Measurements from ENCODE around the gene LSAMP. TPM values are rescaled to one million over a fixed set of nuclear protein-coding genes. Genes with fewer than 3 reads are reported as not detected.

Gene LSAMP
- total RNA-seq, 1 donor from 2014 or later = not detected

GRCh38 chr3:115913069-115913686 is 532.1 kb downstream of the LSAMP start:
- H3K4me3 Mint-ChIP-seq = no peak overlapping the region
- H3K9me3 Mint-ChIP-seq = no peaks in the 10 kb centered on the region
- intact Hi-C loops (cut with micrococcal nuclease) = no loop called here
- no peak for DNase-seq
- H3K36me3 Mint-ChIP-seq (ENCODE audit: low read depth) = no peaks in the 10 kb centered on the region
- no peaks in the 10 kb centered on the region for H3K4me1 Mint-ChIP-seq
- no peaks in the 10 kb centered on the region for H3K27me3 Mint-ChIP-seq
- no peak overlapping the region for H3K27ac Mint-ChIP-seq

DNA sequence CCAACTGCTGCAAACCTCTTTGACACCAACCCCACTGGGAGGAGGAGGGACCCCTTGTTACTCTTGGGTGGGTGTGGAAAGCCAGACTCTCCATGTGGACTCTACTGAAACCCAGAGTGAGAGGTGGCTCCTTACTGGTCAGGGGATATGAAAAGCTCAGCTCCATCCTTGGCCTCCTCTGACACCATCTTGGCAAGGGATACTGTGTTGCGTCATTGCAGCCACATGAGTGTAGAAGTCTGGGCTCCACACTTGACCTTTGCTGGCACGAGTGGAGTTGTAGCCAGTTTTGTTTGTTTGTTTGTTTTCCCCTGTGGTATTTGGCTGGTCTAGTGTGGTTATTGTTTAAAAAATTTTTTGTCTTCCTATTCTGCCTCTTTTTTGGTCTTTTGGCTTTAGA is 532.9 kb downstream of the LSAMP start:
- no peak overlapping the region for H3K4me3 Mint-ChIP-seq
- DNase-seq = no peak
- no peaks in the 10 kb centered on the region for H3K9me3 Mint-ChIP-seq
- no peak overlapping the region for H3K27ac Mint-ChIP-seq
- intact Hi-C loops (cut with micrococcal nuclease) = no loop called here
- no peaks in the 10 kb centered on the region for H3K4me1 Mint-ChIP-seq
- H3K36me3 Mint-ChIP-seq (ENCODE audit: low read depth) = no peaks in the 10 kb centered on the region
- no peaks in the 10 kb centered on the region for H3K27me3 Mint-ChIP-seq

DNA sequence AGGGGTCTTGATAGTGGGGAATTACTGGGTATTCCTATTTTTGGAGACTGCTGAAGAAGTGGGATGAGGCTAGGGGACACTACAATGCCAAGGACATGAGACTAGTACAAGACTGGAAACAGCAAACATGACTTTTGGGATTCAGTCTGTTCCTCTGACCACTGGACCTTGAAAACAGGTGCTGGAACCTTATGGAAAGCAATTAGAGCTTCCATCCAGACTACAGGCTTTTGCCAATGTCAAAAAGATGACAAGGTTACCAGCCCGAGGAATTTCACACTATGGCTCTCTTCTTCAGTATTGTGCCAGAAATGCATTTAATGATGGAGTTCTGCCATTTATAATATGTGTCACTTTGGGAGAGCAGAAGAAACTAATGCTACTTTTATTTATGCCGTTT is 539.4 kb downstream of the LSAMP start:
- Mint-ChIP-seq H3K27ac (no peak overlapping the region), H3K9me3 (no peaks in the 10 kb centered on the region)

GRCh38 chr3:115903843-115904242 is 541.4 kb downstream of the LSAMP start:
- no peaks in the 10 kb centered on the region for H3K4me1 Mint-ChIP-seq
- H3K36me3 Mint-ChIP-seq (ENCODE audit: low read depth) = no peaks in the 10 kb centered on the region
- DNase-seq = no peak
- no peak overlapping the region for H3K4me3 Mint-ChIP-seq
- intact Hi-C loops (cut with micrococcal nuclease) = no loop called here
- H3K27me3 Mint-ChIP-seq = peaks cover 3% of the 10 kb centered on the region
- no peak overlapping the region for H3K27ac Mint-ChIP-seq
- no peaks in the 10 kb centered on the region for H3K9me3 Mint-ChIP-seq

More for the DNA sequence above, 539.4 kb downstream of the LSAMP start:
- Mint-ChIP-seq H3K27me3 (peaks cover 3% of the 10 kb centered on the region), H3K4me3 (no peak overlapping the region), H3K4me1 (no peaks in the 10 kb centered on the region), H3K36me3 (ENCODE audit: low read depth) (no peaks in the 10 kb centered on the region)
- intact Hi-C loops (cut with micrococcal nuclease) = no loop called here
- DNase-seq = no peak

DNA sequence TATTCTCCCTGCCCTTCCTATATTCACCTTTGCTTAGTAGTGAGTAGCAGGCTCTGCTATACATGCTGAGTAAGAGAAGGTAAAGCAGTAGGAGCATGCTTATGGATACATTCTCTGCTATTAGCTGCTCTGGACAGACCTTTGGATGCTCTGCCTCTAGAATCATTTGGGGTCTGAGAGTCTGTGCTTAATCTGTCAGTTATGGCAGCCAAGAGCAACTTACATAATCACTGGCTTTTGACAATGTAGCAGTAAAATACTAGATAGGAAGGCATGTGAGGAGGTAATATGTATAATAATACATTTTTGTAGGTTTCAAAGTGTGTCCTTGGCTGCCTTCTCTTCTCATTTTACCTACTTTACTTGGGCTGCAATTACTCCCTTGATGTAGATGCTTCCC is 544.3 kb downstream of the LSAMP start:
- peaks cover 3% of the 10 kb centered on the region for H3K27me3 Mint-ChIP-seq
- H3K27ac Mint-ChIP-seq = no peak overlapping the region
- intact Hi-C loops (cut with micrococcal nuclease) = no loop called here
- H3K4me3 Mint-ChIP-seq = no peak overlapping the region
- H3K36me3 Mint-ChIP-seq (ENCODE audit: low read depth) = no peaks in the 10 kb centered on the region
- no peaks in the 10 kb centered on the region for H3K9me3 Mint-ChIP-seq
- H3K4me1 Mint-ChIP-seq = no peaks in the 10 kb centered on the region
- DNase-seq = no peak

- intact Hi-C loops (cut with micrococcal nuclease) = no loop called here
- H3K27me3 Mint-ChIP-seq = peaks cover 3% of the 10 kb centered on the region
Measured at GRCh38 chr3:115899535-115899934, 545.8 kb downstream of the LSAMP start.

DNA sequence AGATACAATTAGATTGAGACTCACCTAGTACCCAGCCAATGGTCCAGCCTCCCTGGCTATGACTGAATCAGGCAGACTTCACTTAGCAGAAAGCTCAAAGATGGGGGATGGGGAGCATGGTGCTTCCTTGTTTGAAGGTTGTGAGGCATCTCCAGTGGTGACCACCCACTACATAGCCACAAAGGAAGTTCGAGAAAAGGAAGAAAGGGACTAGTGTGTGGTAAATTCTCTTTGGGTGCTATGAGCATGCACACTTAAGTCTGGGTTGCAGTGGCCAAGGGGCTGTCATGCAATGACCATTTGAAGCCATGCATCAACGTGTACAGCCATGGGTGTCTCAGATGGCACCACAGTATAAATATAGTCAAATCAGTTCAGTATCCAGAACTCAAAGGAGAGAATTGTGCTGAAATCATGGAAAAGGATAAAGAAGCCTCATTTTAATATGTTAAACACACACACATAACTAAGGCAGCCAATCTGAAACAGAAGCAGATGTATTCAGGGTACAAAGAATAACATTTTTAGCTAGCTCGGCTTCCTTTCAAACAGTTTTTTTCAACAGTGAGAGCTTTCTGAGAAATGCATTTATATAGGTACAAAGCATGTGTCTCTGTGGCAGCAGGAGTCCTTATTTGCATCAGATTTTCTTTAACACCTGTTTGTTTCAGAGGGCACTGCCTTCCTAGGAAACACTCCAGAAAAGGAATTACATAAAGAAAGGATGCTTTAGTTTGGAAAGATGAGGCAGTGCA is 546.5 kb downstream of the LSAMP start:
- Mint-ChIP-seq H3K4me3 (no peak overlapping the region), H3K27ac (no peak overlapping the region), H3K9me3 (no peaks in the 10 kb centered on the region), H3K27me3 (peaks cover 3% of the 10 kb centered on the region), H3K36me3 (ENCODE audit: low read depth) (no peaks in the 10 kb centered on the region), H3K4me1 (no peaks in the 10 kb centered on the region)
- intact Hi-C loops (cut with micrococcal nuclease) = no loop called here
- no peak for DNase-seq

More at GRCh38 chr3:115899535-115899934, 545.8 kb downstream of the LSAMP start:
- Mint-ChIP-seq H3K4me3 (no peak overlapping the region), H3K9me3 (no peaks in the 10 kb centered on the region), H3K27ac (no peak overlapping the region), H3K36me3 (ENCODE audit: low read depth) (no peaks in the 10 kb centered on the region), H3K4me1 (no peaks in the 10 kb centered on the region)
- no peak for DNase-seq

DNA sequence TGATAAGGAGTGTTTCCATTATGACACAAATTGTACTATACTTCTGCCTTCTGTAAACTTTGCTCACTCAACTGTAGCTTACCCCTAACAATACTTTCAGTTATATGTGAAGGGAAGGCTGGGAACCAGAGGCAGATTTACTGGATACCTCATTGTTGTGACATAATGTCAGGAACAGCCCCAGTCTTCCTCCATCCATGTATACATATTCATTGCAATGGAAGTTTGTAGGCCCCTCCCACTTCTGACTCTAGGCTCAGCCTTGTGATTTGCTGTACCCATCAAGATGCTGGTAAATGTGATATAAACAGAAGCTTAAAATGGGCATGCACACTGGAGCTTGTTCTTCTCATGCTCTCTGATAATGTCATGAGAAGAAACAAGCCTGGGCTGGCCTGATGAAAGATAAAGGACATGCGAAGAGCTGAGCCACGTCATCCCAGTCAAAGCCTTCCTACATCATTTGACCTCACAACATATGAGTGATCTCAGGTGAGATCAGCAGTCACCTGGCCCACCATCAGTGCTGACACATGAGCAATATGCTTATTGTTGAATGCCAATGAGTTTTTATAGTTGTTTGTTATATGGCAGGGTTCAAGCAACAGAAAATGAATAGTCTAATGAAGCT is 554.2 kb downstream of the LSAMP start:
- H3K4me1 Mint-ChIP-seq = no peaks in the 10 kb centered on the region
- no peak overlapping the region for H3K27ac Mint-ChIP-seq
- no peak overlapping the region for H3K4me3 Mint-ChIP-seq
- no peaks in the 10 kb centered on the region for H3K36me3 Mint-ChIP-seq (ENCODE audit: low read depth)
- DNase-seq = no peak
- no peaks in the 10 kb centered on the region for H3K9me3 Mint-ChIP-seq
- intact Hi-C loops (cut with micrococcal nuclease) = no loop called here
- no peaks in the 10 kb centered on the region for H3K27me3 Mint-ChIP-seq

GRCh38 chr3:115890579-115890978 is 554.7 kb downstream of the LSAMP start:
- intact Hi-C loops (cut with micrococcal nuclease) = no loop called here
- Mint-ChIP-seq H3K4me3 (no peak overlapping the region), H3K27ac (no peak overlapping the region)

GRCh38 chr3:115885621-115886020 is 559.7 kb downstream of the LSAMP start:
- DNase-seq = no peak
- no peaks in the 10 kb centered on the region for H3K27me3 Mint-ChIP-seq
- H3K9me3 Mint-ChIP-seq = no peaks in the 10 kb centered on the region
- intact Hi-C loops (cut with micrococcal nuclease) = no loop called here
- H3K36me3 Mint-ChIP-seq (ENCODE audit: low read depth) = no peaks in the 10 kb centered on the region
- H3K4me3 Mint-ChIP-seq = no peak overlapping the region
- H3K27ac Mint-ChIP-seq = no peak overlapping the region
- no peaks in the 10 kb centered on the region for H3K4me1 Mint-ChIP-seq

More at GRCh38 chr3:115890579-115890978, 554.7 kb downstream of the LSAMP start:
- H3K4me1 Mint-ChIP-seq = no peaks in the 10 kb centered on the region
- H3K9me3 Mint-ChIP-seq = no peaks in the 10 kb centered on the region
- no peak for DNase-seq
- no peaks in the 10 kb centered on the region for H3K36me3 Mint-ChIP-seq (ENCODE audit: low read depth)
- no peaks in the 10 kb centered on the region for H3K27me3 Mint-ChIP-seq

DNA sequence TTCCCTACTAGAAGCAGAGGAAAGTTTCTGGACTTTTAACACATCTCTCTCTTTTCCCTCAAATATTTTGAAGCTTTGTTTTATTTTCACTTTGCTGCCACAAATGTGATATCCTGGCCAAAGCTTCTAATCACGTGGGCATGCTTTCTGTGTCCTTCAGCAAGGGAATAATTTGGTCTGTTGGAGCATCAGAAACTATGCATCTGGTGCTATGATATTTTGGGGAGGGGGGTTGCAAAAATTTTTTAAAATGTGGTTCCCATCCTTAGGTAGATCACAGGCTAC is 567.7 kb downstream of the LSAMP start:
- DNase-seq = no peak
- Mint-ChIP-seq H3K4me3 (no peak overlapping the region), H3K9me3 (no peaks in the 10 kb centered on the region), H3K27ac (no peak overlapping the region), H3K27me3 (peaks cover 7% of the 10 kb centered on the region), H3K4me1 (no peaks in the 10 kb centered on the region), H3K36me3 (ENCODE audit: low read depth) (no peaks in the 10 kb centered on the region)
- intact Hi-C loops (cut with micrococcal nuclease) = no loop called here

- Mint-ChIP-seq H3K4me1 (no peaks in the 10 kb centered on the region), H3K27me3 (peaks cover 7% of the 10 kb centered on the region), H3K27ac (no peak overlapping the region), H3K9me3 (no peaks in the 10 kb centered on the region), H3K4me3 (no peak overlapping the region), H3K36me3 (ENCODE audit: low read depth) (no peaks in the 10 kb centered on the region)
- DNase-seq = no peak
- intact Hi-C loops (cut with micrococcal nuclease) = no loop called here
Measured at GRCh38 chr3:115876876-115877614, 568.2 kb downstream of the LSAMP start.

- no peak for DNase-seq
- Mint-ChIP-seq H3K36me3 (ENCODE audit: low read depth) (no peaks in the 10 kb centered on the region), H3K9me3 (no peaks in the 10 kb centered on the region), H3K4me1 (no peaks in the 10 kb centered on the region), H3K27ac (no peak overlapping the region), H3K27me3 (peaks cover 7% of the 10 kb centered on the region), H3K4me3 (no peak overlapping the region)
- intact Hi-C loops (cut with micrococcal nuclease) = no loop called here
Measured at GRCh38 chr3:115875460-115875859, 569.8 kb downstream of the LSAMP start.

DNA sequence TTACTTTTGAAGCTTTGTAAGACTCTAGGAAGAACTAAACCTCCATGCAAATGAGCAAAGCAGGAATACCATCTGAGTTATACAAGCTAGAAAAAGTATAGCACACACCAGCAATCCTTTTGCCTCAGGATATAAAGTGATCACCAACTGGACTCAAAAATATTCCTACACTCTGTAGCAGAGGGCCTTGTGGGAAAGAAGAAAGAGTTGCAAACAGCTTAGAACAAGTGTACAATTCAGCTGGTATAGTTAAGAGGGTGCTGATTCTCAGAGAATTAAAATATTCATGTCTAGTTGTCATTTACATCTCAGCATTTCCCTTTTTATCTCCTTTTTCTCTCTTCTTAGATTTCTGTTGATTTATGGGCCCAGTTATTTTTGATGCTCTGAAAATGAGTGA is 573.6 kb downstream of the LSAMP start:
- no peaks in the 10 kb centered on the region for H3K36me3 Mint-ChIP-seq (ENCODE audit: low read depth)
- peaks cover 5% of the 10 kb centered on the region for H3K27me3 Mint-ChIP-seq
- H3K4me3 Mint-ChIP-seq = no peak overlapping the region
- DNase-seq = no peak
- H3K4me1 Mint-ChIP-seq = no peaks in the 10 kb centered on the region
- H3K9me3 Mint-ChIP-seq = no peaks in the 10 kb centered on the region
- intact Hi-C loops (cut with micrococcal nuclease) = no loop called here
- H3K27ac Mint-ChIP-seq = no peak overlapping the region

All from activated CD4-positive, alpha-beta T cell treated with anti-CD3 and anti-CD28 coated beads, Interleukin-2, amount 10 ng/mL, durations not matched to agents 24 days and 14 days (primary cell).